H1 (cell line): ENCODE measurements around the gene ACACA. TPM values are rescaled to one million over a fixed set of nuclear protein-coding genes. Genes with fewer than 3 reads are reported as not detected.

Experiments
- CTCF ChIA-PET: fragments of 300-600 bp; sonication (Branson Sonifier 250); formaldehyde crosslinking; loops from one replicate; lab custom pipeline; 2021; ENCODE audit not compliant: partially characterized antibody; lab: Charles Lee
- POLR2A ChIA-PET: fragments of 300-600 bp; sonication (Branson Sonifier 250); formaldehyde crosslinking; loops from one replicate; lab custom pipeline; 2021; ENCODE audit warnings: inconsistent platforms; ENCODE audit not compliant: partially characterized antibody; lab: Charles Lee
- DNase-seq, 2 experiments: peaks; one replicate each; pipeline versions ENCODE4 v3.0.0 to v3.0.0-alpha.2; 2010 to 2022; ENCODE audit warnings: low spot score in 2 of 2, low read depth in 1 of 2, mixed read lengths in 1 of 2
- FAIRE-seq: peaks from 2 replicates; lab custom pipeline; 2011; peaks lifted over from hg19 to GRCh38; lab: Jason Lieb, UNC
- H2AFZ ChIP-seq: 2 replicates; pipeline ENCODE4 v1.8.1; 2012; ENCODE audit warnings: low read length, inconsistent platforms
- H2AK5ac ChIP-seq: 2 replicates; pipeline ENCODE4 v1.6.1; 2013; ENCODE audit warnings: low read depth, low read length
- H2BK120ac ChIP-seq: replicated peaks from 2 replicates; pipeline ENCODE3; 2013; ENCODE audit warnings: low read depth, low read length, inconsistent platforms
- H2BK12ac ChIP-seq: 2 replicates; pipeline ENCODE4 v1.6.1; 2013; ENCODE audit warnings: low read depth, low read length
- H2BK15ac ChIP-seq: 2 replicates; pipeline ENCODE4 v1.6.1; 2013; ENCODE audit warnings: low read length
- H2BK20ac ChIP-seq: 2 replicates; pipeline ENCODE4 v1.6.1; 2013; ENCODE audit warnings: low read length
- H2BK5ac ChIP-seq: 2 replicates; pipeline ENCODE4 v1.6.1; 2013; ENCODE audit warnings: low read depth, low read length
- H3K14ac ChIP-seq: 2 replicates; pipeline ENCODE4 v1.6.1; 2013; ENCODE audit warnings: inconsistent platforms; ENCODE audit not compliant: insufficient read length
- H3K18ac ChIP-seq: 2 replicates; pipeline ENCODE4 v1.6.1; 2013; ENCODE audit warnings: low read length; ENCODE audit errors: extremely low read depth
- H3K23ac ChIP-seq: 2 replicates; pipeline ENCODE4 v1.6.1; 2013; ENCODE audit warnings: inconsistent platforms; ENCODE audit not compliant: insufficient read length
- H3K23me2 ChIP-seq: 2 replicates; pipeline ENCODE4 v1.6.1; 2013; ENCODE audit warnings: low read depth, low read length
- H3K27ac ChIP-seq: 2 replicates; pipeline ENCODE4 v1.6.1; 2011; ENCODE audit warnings: low read depth, low read length, inconsistent platforms
- H3K27me3 ChIP-seq, 4 experiments: replicated peaks in 1 of 4; 1 replicate in 1 of 4; 2 replicates in 3 of 4; pipeline versions ENCODE4 v1.6.1 to v1.8.1; 2011 to 2013; ENCODE audit warnings: low read length in 3 of 4, mild to moderate bottlenecking in 3 of 4, inconsistent platforms in 2 of 4, mixed read lengths in 2 of 4, moderate library complexity in 1 of 4; ENCODE audit not compliant: control insufficient read depth in 3 of 4, insufficient read depth in 3 of 4; ENCODE audit errors: extremely low read depth in 1 of 4
- H3K36me3 ChIP-seq, 4 experiments: 2 replicates each; pipeline versions ENCODE4 v1.6.1 to v1.8.1; 2011 to 2013; ENCODE audit warnings: mild to moderate bottlenecking in 4 of 4, low read length in 3 of 4, moderate library complexity in 2 of 4, control low read depth in 1 of 4, inconsistent platforms in 1 of 4; ENCODE audit not compliant: insufficient read depth in 4 of 4, control insufficient read depth in 2 of 4
- H3K4ac ChIP-seq: replicated peaks from 2 replicates; pipeline ENCODE3; 2013; ENCODE audit warnings: low read length, low read depth, mixed read lengths, inconsistent platforms; ENCODE audit not compliant: insufficient read length
- H3K4me1 ChIP-seq, 4 experiments: replicated peaks in 1 of 4; 1 replicate in 1 of 4; 2 replicates in 3 of 4; pipeline versions ENCODE4 v1.6.1 to v1.8.1; 2011 to 2013; ENCODE audit warnings: low read length in 3 of 4, inconsistent platforms in 2 of 4, mixed read lengths in 1 of 4; ENCODE audit not compliant: insufficient read depth in 4 of 4, control insufficient read depth in 3 of 4
- H3K4me2 ChIP-seq, 2 experiments: 2 replicates each; pipeline versions ENCODE4 v1.6.1 to v1.8.1; 2011 to 2013; ENCODE audit warnings: low read depth in 2 of 2, low read length in 2 of 2, control low read depth in 1 of 2, inconsistent platforms in 1 of 2, mild to moderate bottlenecking in 1 of 2; ENCODE audit not compliant: insufficient read depth in 1 of 2
- H3K4me3 ChIP-seq, 4 experiments: fragments of 200-600, 300-600 bp in 1 of 4; sonication (generic), shearing (Covaris generic), sonication (Bioruptor Twin) in 1 of 4; 2 replicates each; pipeline versions ENCODE4 v1.5.1 to v1.8.1; 2011 to 2016; ENCODE audit warnings: low read length in 4 of 4, low read depth in 3 of 4, control low read depth in 2 of 4, inconsistent platforms in 2 of 4, mild to moderate bottlenecking in 2 of 4, mixed read lengths in 1 of 4, moderate library complexity in 1 of 4; ENCODE audit not compliant: insufficient read depth in 2 of 4; ENCODE audit errors: extremely low read depth in 1 of 4
- H3K56ac ChIP-seq: replicated peaks from 2 replicates; pipeline ENCODE3; 2013; ENCODE audit warnings: low read depth, mild to moderate bottlenecking, mixed read lengths, low read length, inconsistent platforms; ENCODE audit not compliant: insufficient read length
- H3K79me1 ChIP-seq: 2 replicates; pipeline ENCODE4 v1.6.1; 2013; ENCODE audit warnings: low read depth, low read length, control low read depth
- H3K79me2 ChIP-seq, 2 experiments: 2 replicates each; pipeline versions ENCODE4 v1.6.1 to v1.8.1; 2012 to 2013; ENCODE audit warnings: low read length in 2 of 2, mild to moderate bottlenecking in 2 of 2, inconsistent platforms in 1 of 2; ENCODE audit not compliant: insufficient read depth in 2 of 2, control insufficient read depth in 1 of 2
- H3K9ac ChIP-seq, 4 experiments: replicated peaks in 1 of 4; 1 replicate in 1 of 4; 2 replicates in 3 of 4; pipeline versions ENCODE4 v1.6.1 to v1.8.1; 2011 to 2013; ENCODE audit warnings: low read depth in 3 of 4, low read length in 3 of 4, control low read depth in 2 of 4, mild to moderate bottlenecking in 2 of 4, moderate library complexity in 2 of 4, inconsistent platforms in 1 of 4; ENCODE audit errors: extremely low read depth in 1 of 4
- H3K9me3 ChIP-seq, 2 experiments: 2 replicates each; pipeline versions ENCODE4 v1.6.1 to v1.8.1; 2012 to 2013; ENCODE audit warnings: mild to moderate bottlenecking in 2 of 2, moderate library complexity in 2 of 2, control low read depth in 1 of 2, inconsistent platforms in 1 of 2, low read depth in 1 of 2, low read length in 1 of 2, mixed read lengths in 1 of 2; ENCODE audit not compliant: insufficient read depth in 2 of 2
- H4K20me1 ChIP-seq, 2 experiments: replicated peaks in 1 of 2; 2 replicates each; pipeline versions ENCODE3 to v1.8.1; 2011 to 2013; ENCODE audit warnings: inconsistent platforms in 2 of 2, low read length in 2 of 2, mild to moderate bottlenecking in 1 of 2; ENCODE audit not compliant: insufficient read depth in 2 of 2, control insufficient read depth in 1 of 2
- H4K5ac ChIP-seq: 2 replicates; pipeline ENCODE4 v1.6.1; 2013; ENCODE audit warnings: low read length, low read depth, mixed read lengths, inconsistent platforms; ENCODE audit not compliant: insufficient read length
- H4K8ac ChIP-seq: 2 replicates; pipeline ENCODE4 v1.8.0; 2013; ENCODE audit warnings: mild to moderate bottlenecking, moderate library complexity, low read length, inconsistent platforms; ENCODE audit not compliant: insufficient read depth; ENCODE audit errors: extremely low read depth
- H4K91ac ChIP-seq: replicated peaks from 2 replicates; pipeline ENCODE3; 2013; ENCODE audit warnings: low read length, mixed read lengths, inconsistent platforms; ENCODE audit not compliant: insufficient read length
- BRCA1 ChIP-seq: IDR thresholded peaks from 2 replicates; pipeline ENCODE4 v1.6.1; 2012; ENCODE audit warnings: low read depth, low read length, improper control_type of control experiment
- CEBPB ChIP-seq: IDR thresholded peaks from 2 replicates; pipeline ENCODE4 v1.6.1; 2012; ENCODE audit warnings: low read depth, low read length
- CREB1 ChIP-seq: IDR thresholded peaks from 2 replicates; pipeline ENCODE4 v1.6.1; 2012; ENCODE audit warnings: inconsistent platforms
- CTCF ChIP-seq, 3 experiments: IDR thresholded peaks; 1 replicate in 2 of 3; 2 replicates in 1 of 3; pipeline versions ENCODE4 v1.5.1 to v1.6.1; 2011; ENCODE audit warnings: low read length in 3 of 3, mild to moderate bottlenecking in 3 of 3, inconsistent platforms in 2 of 3, low read depth in 1 of 3, moderate library complexity in 1 of 3; ENCODE audit not compliant: insufficient read depth in 1 of 3; ENCODE audit errors: control extremely low read depth in 1 of 3
- JUN ChIP-seq: IDR thresholded peaks from 2 replicates; pipeline ENCODE4 v1.6.1; 2011; ENCODE audit warnings: low read depth, mild to moderate bottlenecking, improper control_type of control experiment, low read length
- POU5F1 ChIP-seq: IDR thresholded peaks from 2 replicates; pipeline ENCODE4 v1.6.1; 2011; ENCODE audit warnings: low read depth, mild to moderate bottlenecking, low read length, moderate library complexity
- SRF ChIP-seq: IDR thresholded peaks from 2 replicates; pipeline ENCODE4 v1.6.1; 2011; ENCODE audit warnings: mild to moderate bottlenecking, low read depth, low read length, moderate library complexity
- TAF1 ChIP-seq: IDR thresholded peaks from 2 replicates; pipeline ENCODE4 v1.6.1; 2011; ENCODE audit warnings: mild to moderate bottlenecking, low read depth, low read length
- TEAD4 ChIP-seq: IDR thresholded peaks from 2 replicates; pipeline ENCODE4 v1.6.1; 2012; ENCODE audit warnings: low read depth, low read length, inconsistent platforms, mixed read lengths
- WGBS, 2 experiments: shearing (Covaris generic) in 1 of 2; methylation state at CpG; one replicate each; pipeline versions ENCODE4 v1.1.6 to v1.1.7; 2013 to 2015; ENCODE audit warnings: low lambda C conversion rate in 2 of 2, mixed read lengths in 2 of 2, inconsistent platforms in 1 of 2, low coverage in 1 of 2, missing lambda C conversion rate in 1 of 2; ENCODE audit not compliant: insufficient replicate concordance in 2 of 2, insufficient coverage in 1 of 2, insufficient read length in 1 of 2; ENCODE audit errors: extremely low coverage in 1 of 2, missing lambda C conversion rate in 1 of 2; 5-methylcytosine and 5-hydroxymethylcytosine counted together
- polyA plus RNA-seq, 7 experiments: library from polyadenylated mRNA; depleted of rRNA in 3 of 7; stranded (reverse) in 5 of 7; unstranded in 2 of 7; fragments of >200 nt in 5 of 7; fragments of 200-250 nt in 2 of 7; gene quantifications; 1 replicate in 5 of 7; 2 replicates in 1 of 7; 4 replicates in 1 of 7; pipeline versions ENCODE4 v1.2.1 to v1.2.3, GENCODE V29; 2011 to 2013; ENCODE audit warnings: missing spikeins in 2 of 7, mixed read lengths in 2 of 7
- total RNA-seq: library from RNA; stranded (reverse); fragmentation: NEBNext Ultra II Directional; extraction: Animal tissue kit (Norgen Biotek cat#: 25700); gene quantifications from 2 replicates; pipeline ENCODE4 v1.2.1, GENCODE V29; 2021

The ACACA gene
- total and polyA plus RNA-seq, 2 of the 8 experiments (the other 6 are each of a cell fraction or from before 2014, with no cell fraction given), result 74.0 to 160 TPM

GRCh38 chr17:37446027-37446426 lies 39.4 kb upstream of the ACACA start:
- Histone ChIP-seq H2BK20ac (no peak overlapping the region), H2BK120ac (no peak overlapping the region), H3K36me3 (peaks cover 0 to 29% (median 10%) of the 10 kb centered on the region in 4 experiments; a peak in 6 of 8 replicates), H2BK12ac (no peak overlapping the region), H2AFZ (no peak overlapping the region), H4K91ac (no peak overlapping the region), H3K14ac (no peak overlapping the region), H3K23ac (no peak overlapping the region), H2AK5ac (no peak overlapping the region), H2BK5ac (no peak overlapping the region), H3K79me2 (no peaks in the 10 kb centered on the region), H3K27ac (no peak overlapping the region), H3K18ac (no peak overlapping the region), H3K4me1 (peaks cover 0 to 8% (median 7%) of the 10 kb centered on the region in 4 experiments; a peak in 4 of 7 replicates), H3K23me2 (no peaks in the 10 kb centered on the region), H3K9ac (no peak overlapping the region), H3K4ac (no peak overlapping the region), H3K56ac (no peak overlapping the region), H2BK15ac (no peak overlapping the region), H3K4me2 (no peak overlapping the region), H3K79me1 (no peaks in the 10 kb centered on the region; the same call in 1 of the 2 replicates), H3K9me3 (no peaks in the 10 kb centered on the region), H4K20me1 (no peaks in the 10 kb centered on the region), H3K4me3 (no peak overlapping the region), H4K8ac (no peak overlapping the region), H3K27me3 (no peaks in the 10 kb centered on the region), H4K5ac (no peak overlapping the region)
- WGBS, 2 experiments, result 80% methylated on average over 4 of the region's 4 CpGs; no CpG with 5 or more reads in 1 of the 2 experiments
- CTCF ChIA-PET, result interaction anchor here (0.6 to 3.1 kb wide), 3 partner anchors 8 to 127 kb away, joined by 3 to 20 read pairs (median 5); no protein-coding TSS in a partner anchor
- FAIRE-seq, result no peak
- no peak for DNase-seq
- POLR2A ChIA-PET, result no interaction called here
- no peak for TF ChIP-seq SRF
- TF ChIP-seq TAF1, result no peak
- TF ChIP-seq JUN, result no peak
- no peak for TF ChIP-seq POU5F1
- no peak for TF ChIP-seq BRCA1
- TF ChIP-seq CEBPB, result no peak
- no peak for TF ChIP-seq TEAD4
- TF ChIP-seq CTCF (IDR thresholded peaks at IDR 0.05; ENCODE audit: control extremely low read depth in 1 of 3, insufficient read depth in 1 of 3, low read depth in 1 of 3, low read length in 3 of 3), result no peak
- no peak for TF ChIP-seq CREB1
